H1 (cell line): Measurements from ENCODE around the gene PLCB4. TPM values are rescaled to one million over a fixed set of nuclear protein-coding genes. Genes with fewer than 3 reads are reported as not detected.

Source experiments
- CTCF ChIA-PET: fragments of 300-600 bp; sonication (Branson Sonifier 250); formaldehyde crosslinking; loops from one replicate; lab custom pipeline; 2021; ENCODE audit not compliant: partially characterized antibody; lab: Charles Lee
- POLR2A ChIA-PET: fragments of 300-600 bp; sonication (Branson Sonifier 250); formaldehyde crosslinking; loops from one replicate; lab custom pipeline; 2021; ENCODE audit warnings: inconsistent platforms; ENCODE audit not compliant: partially characterized antibody; lab: Charles Lee
- DNase-seq, 2 experiments: peaks; one replicate each; pipeline versions ENCODE4 v3.0.0 to v3.0.0-alpha.2; 2010 to 2022; ENCODE audit warnings: low spot score in 2 of 2, low read depth in 1 of 2, mixed read lengths in 1 of 2
- FAIRE-seq: peaks from 2 replicates; lab custom pipeline; 2011; peaks lifted over from hg19 to GRCh38; lab: Jason Lieb, UNC
- H2AFZ ChIP-seq: 2 replicates; pipeline ENCODE4 v1.8.1; 2012; ENCODE audit warnings: low read length, inconsistent platforms
- H2AK5ac ChIP-seq: 2 replicates; pipeline ENCODE4 v1.6.1; 2013; ENCODE audit warnings: low read depth, low read length
- H2BK120ac ChIP-seq: replicated peaks from 2 replicates; pipeline ENCODE3; 2013; ENCODE audit warnings: low read depth, low read length, inconsistent platforms
- H2BK12ac ChIP-seq: 2 replicates; pipeline ENCODE4 v1.6.1; 2013; ENCODE audit warnings: low read depth, low read length
- H2BK15ac ChIP-seq: 2 replicates; pipeline ENCODE4 v1.6.1; 2013; ENCODE audit warnings: low read length
- H2BK20ac ChIP-seq: 2 replicates; pipeline ENCODE4 v1.6.1; 2013; ENCODE audit warnings: low read length
- H2BK5ac ChIP-seq: 2 replicates; pipeline ENCODE4 v1.6.1; 2013; ENCODE audit warnings: low read depth, low read length
- H3K14ac ChIP-seq: 2 replicates; pipeline ENCODE4 v1.6.1; 2013; ENCODE audit warnings: inconsistent platforms; ENCODE audit not compliant: insufficient read length
- H3K18ac ChIP-seq: 2 replicates; pipeline ENCODE4 v1.6.1; 2013; ENCODE audit warnings: low read length; ENCODE audit errors: extremely low read depth
- H3K23ac ChIP-seq: 2 replicates; pipeline ENCODE4 v1.6.1; 2013; ENCODE audit warnings: inconsistent platforms; ENCODE audit not compliant: insufficient read length
- H3K23me2 ChIP-seq: 2 replicates; pipeline ENCODE4 v1.6.1; 2013; ENCODE audit warnings: low read depth, low read length
- H3K27ac ChIP-seq: 2 replicates; pipeline ENCODE4 v1.6.1; 2011; ENCODE audit warnings: low read depth, low read length, inconsistent platforms
- H3K27me3 ChIP-seq, 4 experiments: replicated peaks in 1 of 4; 1 replicate in 1 of 4; 2 replicates in 3 of 4; pipeline versions ENCODE4 v1.6.1 to v1.8.1; 2011 to 2013; ENCODE audit warnings: low read length in 3 of 4, mild to moderate bottlenecking in 3 of 4, inconsistent platforms in 2 of 4, mixed read lengths in 2 of 4, moderate library complexity in 1 of 4; ENCODE audit not compliant: control insufficient read depth in 3 of 4, insufficient read depth in 3 of 4; ENCODE audit errors: extremely low read depth in 1 of 4
- H3K36me3 ChIP-seq, 4 experiments: 2 replicates each; pipeline versions ENCODE4 v1.6.1 to v1.8.1; 2011 to 2013; ENCODE audit warnings: mild to moderate bottlenecking in 4 of 4, low read length in 3 of 4, moderate library complexity in 2 of 4, control low read depth in 1 of 4, inconsistent platforms in 1 of 4; ENCODE audit not compliant: insufficient read depth in 4 of 4, control insufficient read depth in 2 of 4
- H3K4ac ChIP-seq: replicated peaks from 2 replicates; pipeline ENCODE3; 2013; ENCODE audit warnings: low read length, low read depth, mixed read lengths, inconsistent platforms; ENCODE audit not compliant: insufficient read length
- H3K4me1 ChIP-seq, 4 experiments: replicated peaks in 1 of 4; 1 replicate in 1 of 4; 2 replicates in 3 of 4; pipeline versions ENCODE4 v1.6.1 to v1.8.1; 2011 to 2013; ENCODE audit warnings: low read length in 3 of 4, inconsistent platforms in 2 of 4, mixed read lengths in 1 of 4; ENCODE audit not compliant: insufficient read depth in 4 of 4, control insufficient read depth in 3 of 4
- H3K4me2 ChIP-seq, 2 experiments: 2 replicates each; pipeline versions ENCODE4 v1.6.1 to v1.8.1; 2011 to 2013; ENCODE audit warnings: low read depth in 2 of 2, low read length in 2 of 2, control low read depth in 1 of 2, inconsistent platforms in 1 of 2, mild to moderate bottlenecking in 1 of 2; ENCODE audit not compliant: insufficient read depth in 1 of 2
- H3K4me3 ChIP-seq, 4 experiments: fragments of 200-600, 300-600 bp in 1 of 4; sonication (generic), shearing (Covaris generic), sonication (Bioruptor Twin) in 1 of 4; 2 replicates each; pipeline versions ENCODE4 v1.5.1 to v1.8.1; 2011 to 2016; ENCODE audit warnings: low read length in 4 of 4, low read depth in 3 of 4, control low read depth in 2 of 4, inconsistent platforms in 2 of 4, mild to moderate bottlenecking in 2 of 4, mixed read lengths in 1 of 4, moderate library complexity in 1 of 4; ENCODE audit not compliant: insufficient read depth in 2 of 4; ENCODE audit errors: extremely low read depth in 1 of 4
- H3K56ac ChIP-seq: replicated peaks from 2 replicates; pipeline ENCODE3; 2013; ENCODE audit warnings: low read depth, mild to moderate bottlenecking, mixed read lengths, low read length, inconsistent platforms; ENCODE audit not compliant: insufficient read length
- H3K79me1 ChIP-seq: 2 replicates; pipeline ENCODE4 v1.6.1; 2013; ENCODE audit warnings: low read depth, low read length, control low read depth
- H3K79me2 ChIP-seq, 2 experiments: 2 replicates each; pipeline versions ENCODE4 v1.6.1 to v1.8.1; 2012 to 2013; ENCODE audit warnings: low read length in 2 of 2, mild to moderate bottlenecking in 2 of 2, inconsistent platforms in 1 of 2; ENCODE audit not compliant: insufficient read depth in 2 of 2, control insufficient read depth in 1 of 2
- H3K9ac ChIP-seq, 4 experiments: replicated peaks in 1 of 4; 1 replicate in 1 of 4; 2 replicates in 3 of 4; pipeline versions ENCODE4 v1.6.1 to v1.8.1; 2011 to 2013; ENCODE audit warnings: low read depth in 3 of 4, low read length in 3 of 4, control low read depth in 2 of 4, mild to moderate bottlenecking in 2 of 4, moderate library complexity in 2 of 4, inconsistent platforms in 1 of 4; ENCODE audit errors: extremely low read depth in 1 of 4
- H3K9me3 ChIP-seq, 2 experiments: 2 replicates each; pipeline versions ENCODE4 v1.6.1 to v1.8.1; 2012 to 2013; ENCODE audit warnings: mild to moderate bottlenecking in 2 of 2, moderate library complexity in 2 of 2, control low read depth in 1 of 2, inconsistent platforms in 1 of 2, low read depth in 1 of 2, low read length in 1 of 2, mixed read lengths in 1 of 2; ENCODE audit not compliant: insufficient read depth in 2 of 2
- H4K20me1 ChIP-seq, 2 experiments: replicated peaks in 1 of 2; 2 replicates each; pipeline versions ENCODE3 to v1.8.1; 2011 to 2013; ENCODE audit warnings: inconsistent platforms in 2 of 2, low read length in 2 of 2, mild to moderate bottlenecking in 1 of 2; ENCODE audit not compliant: insufficient read depth in 2 of 2, control insufficient read depth in 1 of 2
- H4K5ac ChIP-seq: 2 replicates; pipeline ENCODE4 v1.6.1; 2013; ENCODE audit warnings: low read length, low read depth, mixed read lengths, inconsistent platforms; ENCODE audit not compliant: insufficient read length
- H4K8ac ChIP-seq: 2 replicates; pipeline ENCODE4 v1.8.0; 2013; ENCODE audit warnings: mild to moderate bottlenecking, moderate library complexity, low read length, inconsistent platforms; ENCODE audit not compliant: insufficient read depth; ENCODE audit errors: extremely low read depth
- H4K91ac ChIP-seq: replicated peaks from 2 replicates; pipeline ENCODE3; 2013; ENCODE audit warnings: low read length, mixed read lengths, inconsistent platforms; ENCODE audit not compliant: insufficient read length
- ASH2L ChIP-seq: fragments of 200-600, 300-600 bp; sonication (generic); IDR thresholded peaks from one replicate; pipeline ENCODE4 v1.7.1; 2017; ENCODE audit warnings: low read length
- BACH1 ChIP-seq: IDR thresholded peaks from 2 replicates; pipeline ENCODE4 v1.6.1; 2012; ENCODE audit warnings: low read length, improper control_type of control experiment
- CHD1 ChIP-seq: IDR thresholded peaks from 2 replicates; pipeline ENCODE4 v1.6.1; 2012; ENCODE audit warnings: low read depth, low read length, improper control_type of control experiment
- NRF1 ChIP-seq: IDR thresholded peaks from 2 replicates; pipeline ENCODE4 v1.6.1; 2011; ENCODE audit warnings: mild to moderate bottlenecking, low read depth, low read length, improper control_type of control experiment
- SAP30 ChIP-seq: fragments of 300-600 bp; sonication (generic); IDR thresholded peaks from 2 replicates; pipeline ENCODE4 v1.7.1; 2012; ENCODE audit warnings: low read length, moderate library complexity, mild to moderate bottlenecking, inconsistent platforms; ENCODE audit not compliant: insufficient read depth, insufficient replicate concordance
- SIN3A ChIP-seq, 2 experiments: IDR thresholded peaks in 1 of 2; conservative IDR thresholded peaks in 1 of 2; 2 replicates each; pipeline ENCODE4 v1.6.1; 2011 to 2012; ENCODE audit warnings: low read length in 2 of 2, improper control_type of control experiment in 1 of 2, low read depth in 1 of 2, mild to moderate bottlenecking in 1 of 2
- TCF12 ChIP-seq: IDR thresholded peaks from 2 replicates; pipeline ENCODE4 v1.6.1; 2011; ENCODE audit warnings: low read depth, mild to moderate bottlenecking, low read length
- YY1 ChIP-seq: IDR thresholded peaks from 2 replicates; pipeline ENCODE4 v1.6.1; 2011; ENCODE audit warnings: low read depth, mild to moderate bottlenecking, low read length
- WGBS, 2 experiments: shearing (Covaris generic) in 1 of 2; methylation state at CpG; one replicate each; pipeline versions ENCODE4 v1.1.6 to v1.1.7; 2013 to 2015; ENCODE audit warnings: low lambda C conversion rate in 2 of 2, mixed read lengths in 2 of 2, inconsistent platforms in 1 of 2, low coverage in 1 of 2, missing lambda C conversion rate in 1 of 2; ENCODE audit not compliant: insufficient replicate concordance in 2 of 2, insufficient coverage in 1 of 2, insufficient read length in 1 of 2; ENCODE audit errors: extremely low coverage in 1 of 2, missing lambda C conversion rate in 1 of 2; 5-methylcytosine and 5-hydroxymethylcytosine counted together
- long read RNA-seq, 2 experiments: library from RNA in 1 of 2; library from capped mRNA in 1 of 2; stranded (forward); transcript quantifications; one replicate each; pipeline ENCODE4 v2.0.0, GENCODE V29; 2021; ENCODE audit warnings: inconsistent platforms in 1 of 2
- polyA minus RNA-seq, 3 experiments: library from RNA; depleted of rRNA, polyadenylated mRNA; stranded (reverse); fragments of >200 nt; gene quantifications; 1 replicate in 2 of 3; 2 replicates in 1 of 3; pipeline ENCODE4 v1.2.3, GENCODE V29; 2011
- polyA plus RNA-seq, 7 experiments: library from polyadenylated mRNA; depleted of rRNA in 3 of 7; stranded (reverse) in 5 of 7; unstranded in 2 of 7; fragments of >200 nt in 5 of 7; fragments of 200-250 nt in 2 of 7; gene quantifications; 1 replicate in 5 of 7; 2 replicates in 1 of 7; 4 replicates in 1 of 7; pipeline versions ENCODE4 v1.2.1 to v1.2.3, GENCODE V29; 2011 to 2013; ENCODE audit warnings: missing spikeins in 2 of 7, mixed read lengths in 2 of 7
- total RNA-seq: library from RNA; stranded (reverse); fragmentation: NEBNext Ultra II Directional; extraction: Animal tissue kit (Norgen Biotek cat#: 25700); gene quantifications from 2 replicates; pipeline ENCODE4 v1.2.1, GENCODE V29; 2021

Gene PLCB4
- total RNA-seq (13.8 and 14.1 TPM in 2 replicates), polyA plus RNA-seq (2011; rRNA removed) (2.6 and 3.2 TPM in 2 replicates), polyA minus RNA-seq (2011; rRNA and poly(A)+ RNA removed) (18.3 and 18.4 TPM in 2 replicates)
- 4.6 TPM for polyA plus RNA-seq (2011; cell fraction: cytosol; rRNA removed)
- polyA plus RNA-seq (2011; cell fraction: nucleus; rRNA removed), result 5.9 TPM
- polyA plus RNA-seq (2012, experiment 1 of 2), result 6.1 to 9.0 TPM (median 7.6 TPM) in 4 replicates
- polyA plus RNA-seq (2012, experiment 2 of 2), result 0.22 TPM
- 4.9 TPM for polyA plus RNA-seq (2013, experiment 1 of 2)
- 4.9 TPM for polyA plus RNA-seq (2013, experiment 2 of 2)
- polyA minus RNA-seq (2011; cell fraction: cytosol; rRNA and poly(A)+ RNA removed), result 6.3 TPM
- polyA minus RNA-seq (2011; cell fraction: nucleus; rRNA and poly(A)+ RNA removed), result 38.7 TPM
- long read RNA-seq, experiment 1, partial matches to known transcripts, result 5 of 7 reads
- long read RNA-seq, experiment 1, other reads (novel, unspliced or antisense), result 2 of 7 reads
- long read RNA-seq, experiment 2, partial matches to known transcripts, result 0 of 2 reads
- long read RNA-seq, experiment 2, other reads (novel, unspliced or antisense), result 2 of 2 reads

- Histone ChIP-seq H2BK120ac (no peak within 1 kb of the TSS), H3K79me1 (no peaks in the 10 kb centered on the region), H3K4me1 (peaks cover 2 to 10% (median 9%) of the 10 kb centered on the region in 4 experiments), H3K23ac (no peak within 1 kb of the TSS), H4K20me1 (no peaks in the 10 kb centered on the region), H3K9ac (peak within 1 kb of the TSS; percentile 51 to 67 (median 53); a peak in 6 of 7 replicates), H3K23me2 (peaks cover 11% of the 10 kb centered on the region), H3K4me2 (peak within 1 kb of the TSS; percentile 62 to 88), H2AFZ (no peak within 1 kb of the TSS), H3K14ac (no peak within 1 kb of the TSS), H2BK5ac (peak within 1 kb of the TSS; percentile 85; the same call in 1 of the 2 replicates), H2BK15ac (peak within 1 kb of the TSS; percentile 77; the same call in 1 of the 2 replicates), H3K18ac (peak within 1 kb of the TSS; percentile 96; the same call in 1 of the 2 replicates), H3K4ac (peak within 1 kb of the TSS; percentile 63), H2BK20ac (no peak within 1 kb of the TSS), H3K9me3 (no peaks in the 10 kb centered on the region), H3K4me3 (peak within 1 kb of the TSS; percentile 58 to 83 (median 70)), H4K91ac (peak within 1 kb of the TSS; percentile 84), H3K79me2 (peaks cover 3 to 45% of the 10 kb centered on the region in 2 experiments; a peak in 3 of 4 replicates), H3K36me3 (no peaks in the 10 kb centered on the region), H2BK12ac (no peak within 1 kb of the TSS), H3K27ac (peak within 1 kb of the TSS; percentile 56; the same call in 1 of the 2 replicates), H4K8ac (peak within 1 kb of the TSS; percentile 82), H2AK5ac (no peak within 1 kb of the TSS), H4K5ac (peak within 1 kb of the TSS; percentile 59), H3K27me3 (no peaks in the 10 kb centered on the region), H3K56ac (peak within 1 kb of the TSS; percentile 49)
- ChIA-PET POLR2A (interaction anchor here (0.8 to 1.0 kb wide), 3 partner anchors 27 to 259 kb away, joined by 3 read pairs; no protein-coding TSS in a partner anchor), CTCF (no interaction called here)
- FAIRE-seq (no peak), DNase-seq (peak in 1 of 2 experiments; percentile 71)
- 6% methylated on average over 22 of the region's 75 CpGs; no CpG with 5 or more reads in 1 of the 2 experiments for WGBS, 2 experiments
- TF ChIP-seq SAP30, result peak; percentile 44
- TF ChIP-seq TCF12, result no peak
- peak; percentile 69 for TF ChIP-seq ASH2L
- TF ChIP-seq NRF1, result no peak
- no peak for TF ChIP-seq BACH1
- no peak for TF ChIP-seq CHD1
- peak; percentile 53 to 71; a peak in 1 of 4 replicates for TF ChIP-seq SIN3A (conservative IDR thresholded peaks at IDR 0.05 in 1 of 2, IDR thresholded peaks at IDR 0.05 in 1 of 2; ENCODE audit: low read depth in 1 of 2, low read length in 2 of 2)
- TF ChIP-seq YY1, result no peak
Measured at GRCh38 chr20:9068841-9069663, at the start of gene PLCB4. Gene PLCB4, plus strand, starts transcription at chr20:9069087. Its CDS starts 238,728 bp downstream, at chr20:9307815.
